OCI-LY7 (cell line): ENCODE data around the gene SLAMF7. TPM values are rescaled to one million over a fixed set of nuclear protein-coding genes. Genes with fewer than 3 reads are reported as not detected.

Source experiments
- BruUV-seq: library from RNA; stranded (reverse); fragments of 400-500 nt; replicated peaks from 2 replicates; lab custom pipeline; 2021; lab: Mats Ljungman, UMichigan
- CTCF ChIA-PET: fragments of 300-600 bp; sonication (Branson Sonifier 250); formaldehyde crosslinking; loops from one replicate; lab custom pipeline; 2022; ENCODE audit warnings: antibody characterized with exemption; ENCODE audit not compliant: unreplicated experiment; lab: Charles Lee
- POLR2A ChIA-PET: fragments of 300-600 bp; sonication (Branson Sonifier 250); formaldehyde crosslinking; loops from one replicate; lab custom pipeline; 2022; ENCODE audit warnings: antibody characterized with exemption; lab: Charles Lee
- DNase-seq: peaks from one replicate; pipeline ENCODE4 v3.0.0-alpha.2; 2015; ENCODE audit warnings: low spot score
- H2AFZ ChIP-seq: fragments of 200-600 bp; sonication (generic), shearing (Covaris generic); 2 replicates; pipeline ENCODE4 v1.6.1; 2014; ENCODE audit warnings: mild to moderate bottlenecking, antibody characterized with exemption, low read length, moderate library complexity
- H3K27ac ChIP-seq: fragments of 200-600 bp; sonication (generic); 2 replicates; pipeline ENCODE4 v1.5.1; 2014; ENCODE audit warnings: mixed run types, low read depth, mild to moderate bottlenecking, moderate library complexity, low read length, inconsistent platforms; ENCODE audit not compliant: poor library complexity, severe bottlenecking
- H3K36me3 ChIP-seq: fragments of 200-600 bp; sonication (generic); 2 replicates; pipeline ENCODE4 v1.6.1; 2014; ENCODE audit warnings: mild to moderate bottlenecking, antibody characterized with exemption, low read length, moderate library complexity, mixed read lengths; ENCODE audit not compliant: insufficient read depth
- H3K4me1 ChIP-seq: fragments of 200-600 bp; sonication (generic); 2 replicates; pipeline ENCODE4 v1.5.1; 2014; ENCODE audit warnings: mild to moderate bottlenecking, low read length; ENCODE audit not compliant: insufficient read depth, poor library complexity, severe bottlenecking
- H3K4me2 ChIP-seq: fragments of 200-600 bp; sonication (generic); 2 replicates; pipeline ENCODE4 v1.6.1; 2014; ENCODE audit warnings: mild to moderate bottlenecking, low read length
- H3K4me3 ChIP-seq: fragments of 200-600 bp; sonication (generic); 2 replicates; pipeline ENCODE4 v1.5.1; 2014; ENCODE audit warnings: mild to moderate bottlenecking, low read depth, low read length; ENCODE audit not compliant: poor library complexity, severe bottlenecking
- H3K79me2 ChIP-seq: fragments of 200-600 bp; sonication (generic); 2 replicates; pipeline ENCODE4 v1.6.1; 2016; ENCODE audit warnings: low read depth, mild to moderate bottlenecking, low read length, moderate library complexity, mixed read lengths; ENCODE audit not compliant: insufficient read depth
- H3K9me2 ChIP-seq: fragments of 200-600 bp; sonication (generic); 2 replicates; pipeline ENCODE4 v1.6.1; 2016; ENCODE audit warnings: mild to moderate bottlenecking, low read length, mixed read lengths; ENCODE audit not compliant: insufficient read depth
- H3K9me3 ChIP-seq: fragments of 200-600 bp; sonication (generic); 2 replicates; pipeline ENCODE4 v1.6.1; 2014; ENCODE audit warnings: mild to moderate bottlenecking, mixed run types, low read length, mixed read lengths
- H4K20me1 ChIP-seq: fragments of 200-600 bp; sonication (generic); 2 replicates; pipeline ENCODE4 v1.6.1; 2014; ENCODE audit warnings: mild to moderate bottlenecking, antibody characterized with exemption, low read length, moderate library complexity, mixed read lengths; ENCODE audit not compliant: insufficient read depth
- CTCF ChIP-seq: fragments of 200-600 bp; sonication (generic); conservative IDR thresholded peaks from 2 replicates; pipeline ENCODE4 v1.5.1; 2014; ENCODE audit warnings: mild to moderate bottlenecking, antibody characterized with exemption, low read length, moderate library complexity, mixed read lengths
- EZH2phosphoT487 ChIP-seq: fragments of 200-600 bp; sonication (generic); IDR thresholded peaks from 2 replicates; pipeline ENCODE4 v1.6.1; 2018; ENCODE audit warnings: low read depth, borderline replicate concordance, mild to moderate bottlenecking, mixed run types, antibody characterized with exemption, low read length, moderate library complexity, mixed read lengths
- intact Hi-C: fragments of 100-400 bp; cut with micrococcal nuclease; formaldehyde crosslinking; loops from one replicate; pipeline ENCODE4 v1.10.0; 2022; ENCODE audit not compliant: unreplicated experiment
- total RNA-seq, 2 experiments: library from RNA; depleted of rRNA in 1 of 2; stranded (reverse); fragments of >200 nt in 1 of 2; shearing (Covaris generic) in 1 of 2; gene quantifications; 2 replicates each; pipeline ENCODE4 v1.2.3, GENCODE V29; 2014 to 2022

SLAMF7 gene
- total RNA-seq, 2 experiments from 2014 or later, result not detected

GRCh38 chr1:160794376-160794775, 55.3 kb downstream of the SLAMF7 start:
- no peak overlapping the region for H3K4me2 ChIP-seq
- no TSS peak for BruUV-seq
- no peak overlapping the region for H3K4me3 ChIP-seq
- no peaks in the 10 kb centered on the region for H3K36me3 ChIP-seq
- no peak overlapping the region for H2AFZ ChIP-seq
- ChIA-PET CTCF (interaction anchor here (0.7 kb wide), 1 partner anchor 35 kb away, joined by 3 read pairs; no protein-coding TSS in a partner anchor), POLR2A (interaction anchor here (1.0 to 5.1 kb wide), 2 partner anchors 14 to 19 kb away, joined by 3 to 32 read pairs; no protein-coding TSS in a partner anchor)
- H3K9me2 ChIP-seq, result no peaks in the 10 kb centered on the region
- no peak for DNase-seq
- peaks cover 33% of the 10 kb centered on the region; the same call in 1 of the 2 replicates for H3K79me2 ChIP-seq
- no peak overlapping the region for H3K27ac ChIP-seq
- H3K4me1 ChIP-seq, result peaks cover 50% of the 10 kb centered on the region
- H3K9me3 ChIP-seq, result peaks cover 8% of the 10 kb centered on the region; the same call in 1 of the 2 replicates
- H4K20me1 ChIP-seq, result no peaks in the 10 kb centered on the region
- intact Hi-C loops, result no loop called here
- no peak for TF ChIP-seq EZH2phosphoT487
- TF ChIP-seq CTCF, result no peak

DNA sequence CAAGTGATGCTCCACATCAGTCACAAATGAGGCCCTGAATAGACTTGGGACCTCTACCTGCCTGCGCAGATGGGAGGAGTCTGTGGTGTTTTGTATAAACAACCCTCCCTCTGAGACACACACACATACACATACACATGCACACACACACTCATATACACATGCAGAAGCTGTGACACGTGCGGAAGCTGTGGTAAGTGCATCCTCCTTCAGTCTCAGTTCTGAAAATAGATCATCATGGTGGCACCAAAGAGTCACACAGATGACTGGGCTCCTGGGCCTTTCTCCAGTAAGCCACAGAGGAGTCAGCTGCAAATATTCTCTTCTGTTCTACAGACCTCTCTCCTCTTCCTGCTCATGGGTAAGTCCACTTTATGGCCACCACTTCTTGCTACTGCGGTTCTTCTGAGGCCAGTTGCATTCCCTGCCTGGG, 56.9 kb downstream of the SLAMF7 start, which contains the start of gene LY9:
LY9 (plus strand) TSS at position 224 of the 433 bp plus-strand sequence; CDS start at position 238, 14 bp downstream.
- Histone ChIP-seq H2AFZ (peak within 1 kb of the TSS; percentile 53; the same call in 1 of the 2 replicates), H3K27ac (peak within 1 kb of the TSS; percentile 82), H3K36me3 (peaks cover 5% of the 10 kb centered on the region; the same call in 1 of the 2 replicates), H3K4me2 (peak within 1 kb of the TSS; percentile 88), H3K79me2 (peaks cover 49% of the 10 kb centered on the region), H3K4me1 (peaks cover 51% of the 10 kb centered on the region), H3K9me2 (no peaks in the 10 kb centered on the region), H3K9me3 (peaks cover 8% of the 10 kb centered on the region; the same call in 1 of the 2 replicates), H4K20me1 (no peaks in the 10 kb centered on the region), H3K4me3 (peak within 1 kb of the TSS; percentile 76)
- peak; percentile 94 for DNase-seq
- ChIA-PET CTCF (interaction anchor here (1.1 kb wide), 1 partner anchor 41 kb away, joined by 3 read pairs; no protein-coding TSS in a partner anchor), POLR2A (interaction anchor here (0.7 to 5.1 kb wide), 6 partner anchors 10 to 215 kb away, joined by 3 to 32 read pairs (median 8); partner anchors contain the start of gene CD48)
- BruUV-seq, result no TSS peak
- intact Hi-C loops, result loop anchor here (1.0 to 5.0 kb wide), 2 partner anchors 14 to 174 kb away; no protein-coding TSS in a partner anchor
- TF ChIP-seq CTCF (no peak), EZH2phosphoT487 (no peak)
